ENCODE data around the gene SIPA1L3. TPM values are rescaled to one million over a fixed set of nuclear protein-coding genes. Genes with fewer than 3 reads are reported as not detected.

Gene SIPA1L3
- total and polyA plus RNA-seq, 9 of the 15 experiments (the other 6 are each of a cell fraction or from before 2014, with no cell fraction given) = 0.01 to 6.1 (median 2.5) TPM

- in situ Hi-C loops (cut with MboI) = no loop called here
- no peaks in the 10 kb centered on the region for H4K20me1 ChIP-seq (replicated peaks; ENCODE audit: control insufficient read depth, insufficient read depth, low read length)
- H3K4me1 ChIP-seq (replicated peaks in 1 of 2; ENCODE audit: control insufficient read depth in 2 of 2, insufficient read depth in 2 of 2, low read length in 2 of 2) = peaks cover 0 to 3% of the 10 kb centered on the region in 2 experiments; a peak in 1 of 5 replicates
- no peaks in the 10 kb centered on the region for H3K79me2 ChIP-seq (ENCODE audit: control insufficient read depth, insufficient read depth, low read length)
- no TSS peak for BruUV-seq (replicated peaks)
- FAIRE-seq (no peak), DNase-seq (ENCODE audit: extremely low read depth in 1 of 4, low spot score in 3 of 4) (no peak), ATAC-seq (no peak)
- 39% methylated on average over 19 of the region's 25 CpGs for WGBS (ENCODE audit: insufficient coverage, low coverage, missing lambda C conversion rate)
- no peak overlapping the region for H2AFZ ChIP-seq (ENCODE audit: low read depth, low read length)
- ChIA-PET POLR2A (interaction anchor here (0.7 to 0.8 kb wide), 2 partner anchors 11 to 117 kb away, joined by 3 read pairs; no protein-coding TSS in a partner anchor), CTCF (ENCODE audit: low intra/inter-chr PET ratio) (no interaction called here)
- no peak overlapping the region for H3K9ac ChIP-seq (ENCODE audit: insufficient read depth in 1 of 2, low read depth in 2 of 2, low read length in 2 of 2)
- no peaks in the 10 kb centered on the region for H3K36me3 ChIP-seq (ENCODE audit: control insufficient read depth, insufficient read depth, low read length)
- no peak overlapping the region for H3K27ac ChIP-seq (ENCODE audit: extremely low read depth, low read depth, low read length)
- intact Hi-C loops (cut with micrococcal nuclease) = no loop called here
- H3K9me1 ChIP-seq (ENCODE audit: control insufficient read depth, insufficient read depth, low read length) = no peaks in the 10 kb centered on the region
- no peak overlapping the region for H3K4me3 ChIP-seq
- no peak overlapping the region for H3K4me2 ChIP-seq (ENCODE audit: insufficient read depth, low read length)
- no peak for TF ChIP-seq BDP1 (IDR thresholded peaks at IDR 0.05; ENCODE audit: insufficient read depth, insufficient read length)
- TF ChIP-seq ZNF41 (CRISPR knock-in tag; conservative IDR thresholded peaks at IDR 0.05) = no peak
- TF ChIP-seq EZH2 (IDR thresholded peaks at IDR 0.05; ENCODE audit: borderline replicate concordance, low read depth, low read length) = no peak
- TF ChIP-seq TAF15 (IDR thresholded peaks at IDR 0.05; ENCODE audit: low read depth, low read length) = no peak
- H3K27me3 ChIP-seq (ENCODE audit: control insufficient read depth in 2 of 2, insufficient read depth in 2 of 2, low read length in 2 of 2) = peaks cover 0 to 5% of the 10 kb centered on the region in 2 experiments; a peak in 3 of 5 replicates
- H3K9me3 ChIP-seq (replicated peaks; ENCODE audit: control insufficient read depth, insufficient read depth, low read depth, low read length) = no peaks in the 10 kb centered on the region
These were observed 43.6 kb downstream of the SIPA1L3 start for GRCh38 chr19:37950471-37951175.

- Histone ChIP-seq H3K9me3 (replicated peaks; ENCODE audit: control insufficient read depth, insufficient read depth, low read depth, low read length) (no peaks in the 10 kb centered on the region), H3K36me3 (ENCODE audit: control insufficient read depth, insufficient read depth, low read length) (no peaks in the 10 kb centered on the region), H3K79me2 (ENCODE audit: control insufficient read depth, insufficient read depth, low read length) (no peaks in the 10 kb centered on the region), H4K20me1 (replicated peaks; ENCODE audit: control insufficient read depth, insufficient read depth, low read length) (no peaks in the 10 kb centered on the region), H3K4me3 (no peak overlapping the region), H3K27ac (ENCODE audit: extremely low read depth, low read depth, low read length) (no peak overlapping the region), H3K9ac (ENCODE audit: insufficient read depth in 1 of 2, low read depth in 2 of 2, low read length in 2 of 2) (no peak overlapping the region), H3K27me3 (ENCODE audit: control insufficient read depth in 2 of 2, insufficient read depth in 2 of 2, low read length in 2 of 2) (peaks cover 0 to 5% of the 10 kb centered on the region in 2 experiments; a peak in 3 of 5 replicates), H2AFZ (ENCODE audit: low read depth, low read length) (no peak overlapping the region), H3K4me1 (replicated peaks in 1 of 2; ENCODE audit: control insufficient read depth in 2 of 2, insufficient read depth in 2 of 2, low read length in 2 of 2) (peaks cover 0 to 3% of the 10 kb centered on the region in 2 experiments; a peak in 1 of 5 replicates), H3K4me2 (ENCODE audit: insufficient read depth, low read length) (no peak overlapping the region), H3K9me1 (ENCODE audit: control insufficient read depth, insufficient read depth, low read length) (no peaks in the 10 kb centered on the region)
- FAIRE-seq (no peak), ATAC-seq (no peak), DNase-seq (ENCODE audit: extremely low read depth in 1 of 4, low spot score in 3 of 4) (no peak)
- BruUV-seq (replicated peaks) = no TSS peak
- 0% methylated on average over 1 of the region's 4 CpGs for WGBS (ENCODE audit: insufficient coverage, low coverage, missing lambda C conversion rate)
- intact Hi-C loops (cut with micrococcal nuclease) (no loop called here), in situ Hi-C loops (cut with MboI) (no loop called here)
- CTCF ChIA-PET (ENCODE audit: low intra/inter-chr PET ratio) = no interaction called here
- POLR2A ChIA-PET = no interaction called here
- no peak for TF ChIP-seq GTF3C2 (IDR thresholded peaks at IDR 0.05; ENCODE audit: borderline replicate concordance, extremely low read depth, insufficient read length)
- TF ChIP-seq KDM2B (CRISPR knock-in tag; IDR thresholded peaks at IDR 0.05) = no peak
- TF ChIP-seq ZC3H11A (IDR thresholded peaks at IDR 0.05; ENCODE audit: low read depth, low read length) = no peak
- TF ChIP-seq KDM4B (IDR thresholded peaks at IDR 0.05; ENCODE audit: borderline replicate concordance in 2 of 2, low read depth in 1 of 2) = no peak
- TF ChIP-seq XRCC3 (IDR thresholded peaks at IDR 0.05) = no peak
- no peak for TF ChIP-seq ZNF699 (CRISPR knock-in tag; IDR thresholded peaks at IDR 0.05; ENCODE audit: insufficient replicate concordance)
- TF ChIP-seq NUFIP1 (IDR thresholded peaks at IDR 0.05; ENCODE audit: partially characterized antibody) = no peak
- TF ChIP-seq DLX4 (CRISPR knock-in tag; IDR thresholded peaks at IDR 0.05) = no peak
- TF ChIP-seq ZNF212 (CRISPR knock-in tag; IDR thresholded peaks at IDR 0.05) = no peak
These were observed 44.8 kb downstream of the SIPA1L3 start for GRCh38 chr19:37951816-37952210.

Measured in K562 (cell line).